Mesodermal cell (in vitro differentiated cells): Measurements from ENCODE around the gene ZNF474.

Experiments used
- H3K27ac ChIP-seq: 2 replicates; pipeline ENCODE4 v1.7.0; 2013; ENCODE audit warnings: mild to moderate bottlenecking, low read depth, low read length, moderate library complexity; ENCODE audit not compliant: severe bottlenecking
- H3K36me3 ChIP-seq: 2 replicates; pipeline ENCODE4 v1.7.1; 2013; ENCODE audit warnings: mild to moderate bottlenecking, low read length, moderate library complexity; ENCODE audit not compliant: control insufficient read depth, insufficient read depth
- H3K4me1 ChIP-seq: one replicate; pipeline ENCODE4 v1.7.1; 2013; ENCODE audit warnings: mild to moderate bottlenecking, low read length; ENCODE audit not compliant: insufficient read depth, control insufficient read depth, poor library complexity, severe bottlenecking
- H3K4me3 ChIP-seq: 2 replicates; pipeline ENCODE4 v1.7.0; 2013; ENCODE audit warnings: low read length, control low read depth, mild to moderate bottlenecking; ENCODE audit not compliant: insufficient read depth, poor library complexity, severe bottlenecking; ENCODE audit errors: extremely low read depth
- H3K9me3 ChIP-seq: 2 replicates; pipeline ENCODE4 v1.7.1; 2013; ENCODE audit warnings: mild to moderate bottlenecking, low read length, moderate library complexity; ENCODE audit not compliant: control insufficient read depth
- WGBS, 2 experiments: methylation state at CpG; one replicate each; pipeline ENCODE4 v1.1.5; 2013; ENCODE audit warnings: missing lambda C conversion rate in 2 of 2; ENCODE audit not compliant: insufficient coverage in 2 of 2; 5-methylcytosine and 5-hydroxymethylcytosine counted together

Gene ZNF474

DNA sequence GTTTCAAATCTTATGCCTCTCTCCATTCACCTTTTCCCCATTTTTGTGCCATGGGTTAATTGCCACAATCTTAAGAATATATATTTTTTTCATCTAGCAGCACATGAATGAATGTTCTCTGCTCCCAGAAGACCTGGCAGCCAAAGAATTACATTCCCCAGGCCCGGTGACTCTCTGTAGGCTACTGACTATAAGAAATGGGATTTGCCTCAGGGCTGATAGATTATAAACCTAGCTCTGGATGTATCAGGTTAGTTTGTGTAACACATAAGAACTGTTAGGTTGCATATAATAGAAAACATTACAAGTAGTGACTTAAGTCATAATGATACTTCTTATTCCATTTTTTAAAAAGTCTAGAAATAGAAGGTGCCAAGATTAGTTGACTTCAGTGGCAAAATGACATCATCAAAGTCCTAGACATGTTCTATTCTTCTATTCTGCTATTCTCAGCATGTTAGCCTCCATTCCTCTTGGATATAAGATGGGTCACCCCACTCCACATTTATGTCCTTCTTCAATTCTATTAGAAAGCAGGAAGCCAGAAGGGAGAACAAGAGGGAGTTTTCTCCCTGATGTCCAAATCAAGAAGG is 10.9 kb upstream of the ZNF474 start:
- Histone ChIP-seq H3K9me3 (no peaks in the 10 kb centered on the region), H3K4me1 (no peaks in the 10 kb centered on the region), H3K36me3 (no peaks in the 10 kb centered on the region), H3K4me3 (no peak overlapping the region), H3K27ac (no peak overlapping the region)
- WGBS, 2 experiments: no CpG with 5 or more reads among the region's 1 CpG

GRCh38 chr5:122119205-122119604 is 10.1 kb upstream of the ZNF474 start:
- Histone ChIP-seq H3K4me1 (no peaks in the 10 kb centered on the region), H3K27ac (no peak overlapping the region), H3K36me3 (no peaks in the 10 kb centered on the region), H3K4me3 (no peak overlapping the region), H3K9me3 (no peaks in the 10 kb centered on the region)
- 89% methylated on average over 3 of the region's 3 CpGs; no CpG with 5 or more reads in 1 of the 2 experiments for WGBS, 2 experiments

DNA sequence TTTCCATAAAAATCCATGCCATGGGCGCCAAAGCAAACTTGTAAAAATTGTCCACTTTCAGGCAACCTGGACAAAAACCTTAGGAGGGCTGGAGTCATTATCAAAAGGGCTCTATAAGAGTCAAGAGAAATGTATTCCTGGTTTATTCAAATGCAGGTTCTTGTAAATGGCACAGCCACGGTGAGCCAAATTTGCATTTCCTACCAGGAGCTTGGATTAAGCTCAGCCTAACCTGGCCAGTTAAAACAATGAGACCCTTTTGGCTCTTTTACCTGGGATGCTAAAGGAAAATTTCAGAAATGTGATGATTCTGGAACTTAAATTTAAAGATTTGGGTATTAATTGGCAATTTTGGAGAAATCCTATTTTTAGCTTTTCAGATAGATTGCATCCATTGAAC is 8.9 kb upstream of the ZNF474 start:
- no peaks in the 10 kb centered on the region for H3K9me3 ChIP-seq
- no peaks in the 10 kb centered on the region for H3K4me1 ChIP-seq
- 56 to 68% methylated on average over 1 to 2 of the region's 2 CpGs for WGBS, 2 experiments
- no peak overlapping the region for H3K4me3 ChIP-seq
- H3K27ac ChIP-seq: no peak overlapping the region
- no peaks in the 10 kb centered on the region for H3K36me3 ChIP-seq

- H3K27ac ChIP-seq: no peak overlapping the region
- no peaks in the 10 kb centered on the region for H3K36me3 ChIP-seq
- WGBS, 2 experiments: 100% methylated on average over 1 of the region's 2 CpGs
- no peaks in the 10 kb centered on the region for H3K9me3 ChIP-seq
- peaks cover 2% of the 10 kb centered on the region for H3K4me1 ChIP-seq
- no peak overlapping the region for H3K4me3 ChIP-seq
Measured at GRCh38 chr5:122120957-122121356, 8.4 kb upstream of the ZNF474 start.

DNA sequence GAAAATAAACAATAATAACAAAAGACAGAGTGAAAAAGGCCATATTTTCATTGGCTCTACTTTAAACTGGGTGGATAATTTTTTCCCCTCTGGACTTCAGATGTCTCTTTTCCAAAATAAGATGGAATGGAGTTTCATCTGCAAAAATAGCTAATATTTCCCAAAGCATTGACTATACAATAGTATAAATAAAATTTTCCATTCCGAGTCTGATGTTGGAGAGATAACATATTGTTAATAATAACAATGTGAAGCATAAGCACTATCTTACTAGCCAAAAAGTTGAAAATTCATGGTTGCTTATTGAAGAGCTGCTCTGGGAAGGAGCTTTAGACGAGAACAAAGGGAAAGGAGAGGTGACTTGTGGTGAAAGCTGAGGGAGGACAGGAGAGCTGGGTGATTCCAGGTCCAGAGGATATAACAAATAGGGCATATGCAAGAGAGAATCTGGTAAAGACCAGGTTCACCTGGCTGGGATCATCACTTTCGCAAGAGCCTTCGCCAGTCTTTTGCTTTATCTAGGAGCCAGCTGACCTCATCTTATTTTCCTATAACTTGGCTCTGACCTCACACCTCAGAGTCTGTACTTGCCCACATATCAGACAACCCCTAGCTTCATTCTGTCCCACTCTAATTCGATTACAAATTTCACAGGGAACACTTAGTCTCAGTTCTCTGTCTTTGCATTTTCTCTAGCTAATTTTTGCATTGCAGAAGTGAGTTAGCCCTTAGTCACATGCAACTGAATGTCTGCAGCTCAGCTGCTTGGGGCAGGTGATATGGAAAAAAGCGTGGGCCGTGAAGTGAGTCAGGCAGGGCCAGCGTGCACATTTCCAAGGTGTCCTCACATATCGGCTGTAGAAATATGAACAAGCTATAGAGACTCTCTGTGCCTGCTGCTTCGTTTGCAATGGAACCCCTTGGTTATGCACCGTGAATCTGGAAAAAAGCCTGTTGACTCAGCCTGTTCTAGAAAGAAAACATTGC is 7.6 kb upstream of the ZNF474 start:
- Histone ChIP-seq H3K36me3 (no peaks in the 10 kb centered on the region), H3K9me3 (no peaks in the 10 kb centered on the region), H3K4me1 (peaks cover 10% of the 10 kb centered on the region), H3K27ac (no peak overlapping the region), H3K4me3 (no peak overlapping the region)
- WGBS, 2 experiments: 88 to 91% methylated on average over 9 to 10 of the region's 11 CpGs

DNA sequence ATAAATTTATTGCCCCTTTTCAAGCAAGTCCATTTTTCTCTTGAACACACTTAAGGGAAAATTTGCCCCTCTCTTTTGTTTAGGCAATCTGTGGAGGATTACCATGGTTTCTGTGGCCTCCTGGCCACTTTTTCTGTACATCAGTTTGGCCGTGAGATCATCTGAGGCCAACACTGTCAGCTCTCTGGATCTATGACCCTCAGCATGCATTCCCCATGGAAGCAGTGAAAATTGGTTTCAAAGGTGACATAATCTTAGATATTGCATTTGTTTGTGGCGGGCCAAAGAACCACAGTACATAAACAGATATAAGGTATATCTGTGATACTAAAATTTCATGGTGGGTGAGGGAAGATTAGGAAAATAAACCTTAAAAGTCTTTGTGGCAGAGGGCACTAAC is 4.6 kb upstream of the ZNF474 start:
- no peak overlapping the region for H3K4me3 ChIP-seq
- H3K4me1 ChIP-seq: peaks cover 14% of the 10 kb centered on the region
- no peak overlapping the region for H3K27ac ChIP-seq
- H3K36me3 ChIP-seq: no peaks in the 10 kb centered on the region
- 88 to 100% methylated on average over 1 of the region's 2 CpGs for whole genome bisulfite sequencing, 2 experiments
- H3K9me3 ChIP-seq: no peaks in the 10 kb centered on the region

- 67 to 100% methylated on average over 1 of the region's 2 CpGs for WGBS, 2 experiments
Measured at GRCh38 chr5:122126177-122126755, 3.1 kb upstream of the ZNF474 start.

GRCh38 chr5:122126756-122127321 is 2.5 kb upstream of the ZNF474 start:
- 93 to 100% methylated on average over 7 to 8 of the region's 10 CpGs for WGBS, 2 experiments
- Histone ChIP-seq H3K4me3 (no peak overlapping the region), H3K4me1 (peaks cover 18% of the 10 kb centered on the region), H3K27ac (peak overlapping the region; percentile 84), H3K9me3 (no peaks in the 10 kb centered on the region), H3K36me3 (no peaks in the 10 kb centered on the region)

More at GRCh38 chr5:122126177-122126755, 3.1 kb upstream of the ZNF474 start:
- H3K4me1 ChIP-seq: peaks cover 18% of the 10 kb centered on the region
- H3K27ac ChIP-seq: peak overlapping the region; percentile 84
- H3K4me3 ChIP-seq: no peak overlapping the region
- no peaks in the 10 kb centered on the region for H3K9me3 ChIP-seq
- no peaks in the 10 kb centered on the region for H3K36me3 ChIP-seq

DNA sequence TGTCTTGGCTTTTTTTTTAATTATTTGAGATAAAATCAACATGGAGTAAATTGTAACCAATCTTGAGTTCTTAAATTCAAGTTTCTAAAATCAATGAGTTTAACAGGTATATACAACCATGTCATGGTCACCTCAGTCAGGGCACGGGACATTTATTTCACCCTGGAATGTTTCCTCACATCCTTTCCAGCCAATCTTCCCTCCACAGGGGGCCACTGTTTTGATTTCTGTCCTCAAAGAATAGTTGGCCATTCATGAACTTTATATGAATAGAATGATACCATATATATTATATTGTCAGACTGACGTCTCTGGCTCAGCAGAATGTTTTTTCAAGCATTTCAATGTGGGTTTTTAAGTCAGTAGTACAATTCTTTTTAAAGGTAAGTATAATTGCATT is 806 bp downstream of the ZNF474 start:
- no peaks in the 10 kb centered on the region for H3K9me3 ChIP-seq
- peaks cover 18% of the 10 kb centered on the region for H3K4me1 ChIP-seq
- no peaks in the 10 kb centered on the region for H3K36me3 ChIP-seq
- no peak overlapping the region for H3K4me3 ChIP-seq
- H3K27ac ChIP-seq: peak overlapping the region; percentile 92
- 40 to 71% methylated on average over 1 of the region's 2 CpGs for WGBS, 2 experiments

DNA sequence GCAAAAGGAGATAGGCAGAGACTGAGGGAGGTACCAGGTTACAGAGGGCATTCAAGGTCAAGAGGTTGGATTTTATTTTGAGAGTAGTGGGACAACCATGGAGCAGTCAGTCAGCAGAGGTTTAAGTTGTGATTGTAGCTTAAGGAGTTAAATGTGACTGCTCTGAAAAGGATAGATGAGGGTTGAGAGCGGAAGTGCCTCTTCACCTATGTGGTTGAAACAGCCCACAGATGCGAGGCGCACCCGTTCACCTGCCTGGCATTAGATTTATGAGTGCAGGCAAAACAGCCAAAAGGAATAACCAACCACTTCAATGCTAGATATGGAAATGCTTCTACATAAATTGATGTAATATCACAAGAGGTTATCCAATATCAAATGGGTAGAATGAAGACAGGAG is 8.4 kb downstream of the ZNF474 start:
- Histone ChIP-seq H3K4me3 (no peak overlapping the region), H3K4me1 (peaks cover 8% of the 10 kb centered on the region), H3K36me3 (no peaks in the 10 kb centered on the region), H3K9me3 (no peaks in the 10 kb centered on the region), H3K27ac (no peak overlapping the region)
- 100% methylated on average over 1 to 3 of the region's 4 CpGs for WGBS, 2 experiments
